T-helper 1 cell (primary cell): Measurements from ENCODE around the gene LGR5.
"Not testable (repeated sequence)": the region's sequence is repeated elsewhere in the genome, so short reads cannot be mapped to it uniquely, and the experiment has no call there.

Experiments
- DNase-seq, 5 donors: peaks; one replicate each; pipeline ENCODE4 v3.0.0-alpha.2; 2012 to 2020

LGR5 gene

GRCh38 chr12:71555789-71556188, 116.2 kb downstream of the LGR5 start:
- DNase-seq = not testable (repeated sequence)

- DNase-seq = no peak
Measured at GRCh38 chr12:71556448-71556847, 116.8 kb downstream of the LGR5 start.

GRCh38 chr12:71556875-71557274, 117.3 kb downstream of the LGR5 start:
- no peak for DNase-seq

GRCh38 chr12:71558445-71558844, 118.8 kb downstream of the LGR5 start:
- DNase-seq = no peak

- no peak for DNase-seq
Measured at GRCh38 chr12:71562676-71563595, 123.3 kb downstream of the LGR5 start.

DNA sequence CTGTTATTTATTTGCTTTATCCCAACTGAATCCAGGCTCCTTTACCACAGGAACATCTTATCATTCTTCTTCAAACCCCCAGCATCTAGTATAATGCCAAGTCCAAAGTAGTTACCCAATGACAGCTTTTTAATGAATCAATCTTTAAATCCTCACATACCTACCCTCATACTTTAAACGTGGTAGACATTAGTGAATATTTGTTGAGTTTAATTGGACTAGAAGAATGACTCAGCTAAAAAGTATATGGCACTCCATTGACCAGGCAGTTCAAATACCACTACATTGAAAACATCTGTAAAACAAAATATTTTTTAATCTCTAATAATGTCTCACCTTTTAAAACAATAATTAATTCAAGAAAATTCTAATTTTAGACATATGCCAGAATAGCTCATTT, 125.9 kb downstream of the LGR5 start:
- DNase-seq = no peak

- DNase-seq = no peak
Measured at GRCh38 chr12:71566655-71567054, 127.1 kb downstream of the LGR5 start.

DNA sequence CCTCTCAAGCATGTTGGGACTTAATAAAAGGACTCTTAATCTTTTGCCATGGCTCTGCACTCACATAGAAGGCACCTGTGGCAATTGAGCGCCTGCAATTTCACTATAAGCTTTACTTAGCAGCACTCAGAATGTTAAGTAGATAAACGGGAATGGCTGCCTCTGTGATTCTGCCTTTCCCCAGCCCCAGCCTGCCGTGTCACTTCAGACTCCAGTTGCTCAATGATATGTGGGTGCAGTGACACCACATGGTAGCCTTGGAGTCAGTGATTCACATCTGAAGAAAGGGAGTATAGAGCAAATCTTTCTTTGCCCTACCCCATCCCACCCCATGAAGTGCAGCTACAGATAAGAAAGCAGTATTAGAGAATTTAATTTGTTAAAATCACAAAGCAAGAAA, 127.9 kb downstream of the LGR5 start:
- DNase-seq = no peak

- not testable (repeated sequence) for DNase-seq
Measured at GRCh38 chr12:71569885-71570284, 130.3 kb downstream of the LGR5 start.

- DNase-seq = no peak
Measured at GRCh38 chr12:71576496-71576895, 136.9 kb downstream of the LGR5 start.

DNA sequence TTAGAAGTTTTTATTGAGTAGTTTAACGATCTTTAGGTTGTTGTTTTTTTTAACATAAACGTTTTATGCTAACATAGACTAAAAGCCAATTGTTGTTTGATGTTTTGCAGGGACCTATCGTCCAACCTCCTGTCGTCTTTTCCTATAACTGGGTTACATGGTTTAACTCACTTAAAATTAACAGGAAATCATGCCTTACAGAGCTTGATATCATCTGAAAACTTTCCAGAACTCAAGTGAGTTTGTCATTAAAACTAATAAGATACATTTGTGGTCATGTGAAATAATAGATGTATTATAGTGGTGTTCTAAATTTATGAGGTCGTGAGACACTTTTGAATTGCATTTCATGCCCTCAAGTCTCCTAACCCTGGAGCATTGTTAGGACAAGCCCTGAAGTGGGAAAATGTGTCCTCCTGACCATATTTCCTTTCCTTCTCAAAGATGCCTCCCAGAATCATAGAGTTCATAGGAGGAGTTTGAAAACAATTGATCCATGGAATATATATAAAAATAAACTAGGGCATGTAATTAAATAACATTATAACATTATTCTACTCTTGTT, 139.2 kb downstream of the LGR5 start:
- DNase-seq = no peak

- no peak for DNase-seq
Measured at GRCh38 chr12:71581206-71581605, 141.6 kb downstream of the LGR5 start.

GRCh38 chr12:71582925-71583324, 143.3 kb downstream of the LGR5 start:
- no peak for DNase-seq

GRCh38 chr12:71584356-71584755, 144.8 kb downstream of the LGR5 start:
- no peak for DNase-seq

DNA sequence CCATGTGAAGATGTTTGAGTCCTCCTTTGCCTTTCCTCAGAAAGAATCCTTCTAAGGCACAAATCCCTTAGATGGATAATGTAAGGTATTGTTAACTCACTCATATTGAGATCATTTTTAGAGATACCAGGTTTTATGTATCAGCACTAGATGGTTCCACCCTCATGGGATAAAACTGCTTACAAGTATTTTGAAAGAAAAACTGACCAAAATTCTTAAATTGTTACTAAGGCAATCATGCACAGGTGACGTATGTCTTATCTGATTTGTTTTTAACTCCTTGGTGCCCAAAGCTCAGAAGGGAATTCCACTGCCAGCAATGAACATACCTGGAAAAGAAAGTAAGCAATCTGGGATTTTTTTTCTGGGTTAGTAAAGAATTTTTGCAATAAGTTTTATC, 145.6 kb downstream of the LGR5 start:
- DNase-seq = no peak

DNA sequence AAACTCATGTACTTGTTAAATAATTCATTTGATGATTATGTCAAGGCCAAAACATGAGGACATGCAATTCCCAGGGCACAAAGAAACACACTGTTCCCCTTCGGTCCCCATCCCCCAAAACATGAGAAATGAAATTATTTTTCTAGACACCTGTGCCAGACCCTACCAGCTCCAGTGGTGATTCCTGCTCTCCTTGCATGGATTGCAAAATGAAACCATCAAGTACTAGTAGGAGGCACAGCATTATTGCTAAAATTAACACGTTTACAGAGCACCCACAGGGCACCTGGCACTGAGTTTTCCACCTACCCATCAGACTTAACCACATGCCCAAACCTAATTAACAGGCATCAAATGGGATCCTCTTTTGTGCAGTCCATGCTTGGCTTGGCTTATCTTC, 147.4 kb downstream of the LGR5 start:
- DNase-seq = no peak

GRCh38 chr12:71589478-71589881, 149.9 kb downstream of the LGR5 start:
- DNase-seq = no peak

DNA sequence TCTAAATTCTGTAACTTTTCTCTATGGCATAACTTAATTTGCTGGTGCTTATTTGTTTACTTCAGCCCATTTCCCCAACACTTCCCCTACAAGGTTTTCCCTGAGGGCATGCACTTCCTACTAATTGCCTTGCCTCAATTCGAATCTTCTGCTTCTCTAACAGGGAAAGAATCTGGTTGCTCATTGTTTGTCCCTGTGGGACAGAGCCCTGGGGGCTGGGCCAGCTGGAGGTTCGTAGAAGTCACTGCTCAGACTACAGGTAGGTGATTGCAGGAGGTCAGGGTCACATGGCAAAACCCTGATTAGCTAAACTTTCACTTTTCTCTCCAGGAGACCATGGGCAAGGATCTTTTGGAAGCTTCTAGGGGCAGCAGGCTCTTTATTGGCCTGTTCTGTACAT, 152.0 kb downstream of the LGR5 start:
- DNase-seq = no peak

DNA sequence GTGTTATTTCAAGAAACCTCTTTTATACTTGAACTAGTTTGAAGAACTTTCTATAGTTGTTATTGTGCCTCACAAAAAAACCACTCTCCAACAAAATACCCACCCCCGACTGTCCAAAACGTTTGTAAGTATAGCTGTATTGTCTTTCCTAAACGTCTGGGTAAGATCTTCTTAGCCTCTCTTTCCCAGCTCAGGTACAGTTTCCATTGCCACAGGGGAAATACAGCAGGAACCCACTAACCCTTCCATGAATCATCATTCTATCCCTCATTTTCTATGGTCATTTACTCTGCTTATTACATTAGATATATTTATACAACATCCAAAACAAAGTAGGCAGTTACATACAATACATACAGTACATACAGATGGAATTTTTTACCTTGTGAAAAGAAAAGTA, 153.2 kb downstream of the LGR5 start:
- no peak for DNase-seq

- no peak for DNase-seq
Measured at GRCh38 chr12:71594214-71594948, 154.8 kb downstream of the LGR5 start.

DNA sequence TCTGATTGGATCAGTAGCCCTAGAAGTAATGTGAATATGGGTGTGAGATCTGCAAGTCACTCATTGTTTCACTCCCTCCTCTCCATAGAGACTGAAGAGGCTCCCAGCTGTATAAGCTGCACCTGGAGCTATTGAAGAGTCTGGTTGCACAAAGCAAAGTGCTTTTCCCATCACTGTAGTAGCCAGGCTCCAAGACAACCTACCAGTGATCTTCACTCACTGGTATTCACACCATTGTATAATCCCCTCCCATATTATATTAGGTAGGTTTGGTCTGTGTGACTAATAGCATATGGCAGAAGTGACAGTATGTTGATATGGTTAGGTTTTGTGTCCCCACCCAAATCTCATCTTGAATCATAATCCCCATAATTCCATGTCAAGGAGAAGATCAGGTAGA, 159.6 kb downstream of the LGR5 start:
- no peak for DNase-seq

DNA sequence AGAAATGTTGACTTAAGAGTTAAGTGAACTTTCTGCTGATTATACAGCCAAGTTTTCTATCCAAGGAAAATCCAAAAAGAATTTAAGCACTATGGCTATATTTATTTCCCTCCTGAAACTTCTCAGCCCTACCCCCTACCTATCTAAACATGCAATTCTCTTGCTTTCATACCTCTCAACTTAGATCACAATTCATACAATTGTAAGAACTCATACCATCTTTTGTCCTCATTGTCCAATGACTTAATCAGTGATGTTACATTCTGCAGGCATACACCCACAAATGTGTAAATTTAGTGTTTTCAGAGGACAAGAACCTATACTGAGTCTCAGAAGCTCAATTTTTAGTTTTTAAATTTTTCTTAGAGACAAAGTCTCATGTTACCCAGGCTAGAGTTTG, 161.9 kb downstream of the LGR5 start:
- DNase-seq = no peak

GRCh38 chr12:71602761-71603577, 163.4 kb downstream of the LGR5 start:
- DNase-seq = no peak
